Ovary (tissue), 3 donors: ENCODE measurements around the gene PALLD.

Experiments used
- CTCF ChIP-seq, 3 donors: fragments of 450-650 bp in 2 of 3; fragments of 200-600 bp in 1 of 3; IDR thresholded peaks; one replicate each; pipeline versions ENCODE4 v1.5.1 to v1.8.0; 2016 to 2022; ENCODE audit warnings: antibody characterized with exemption in 3 of 3, mild to moderate bottlenecking in 1 of 3
- POLR2A ChIP-seq: fragments of 450-650 bp; IDR thresholded peaks from one replicate; pipeline ENCODE4 v1.6.1; 2017; ENCODE audit warnings: antibody characterized with exemption, mild to moderate bottlenecking, moderate library complexity
- donor health status: DM: no; HTN: no; CAD: no.

DNA sequence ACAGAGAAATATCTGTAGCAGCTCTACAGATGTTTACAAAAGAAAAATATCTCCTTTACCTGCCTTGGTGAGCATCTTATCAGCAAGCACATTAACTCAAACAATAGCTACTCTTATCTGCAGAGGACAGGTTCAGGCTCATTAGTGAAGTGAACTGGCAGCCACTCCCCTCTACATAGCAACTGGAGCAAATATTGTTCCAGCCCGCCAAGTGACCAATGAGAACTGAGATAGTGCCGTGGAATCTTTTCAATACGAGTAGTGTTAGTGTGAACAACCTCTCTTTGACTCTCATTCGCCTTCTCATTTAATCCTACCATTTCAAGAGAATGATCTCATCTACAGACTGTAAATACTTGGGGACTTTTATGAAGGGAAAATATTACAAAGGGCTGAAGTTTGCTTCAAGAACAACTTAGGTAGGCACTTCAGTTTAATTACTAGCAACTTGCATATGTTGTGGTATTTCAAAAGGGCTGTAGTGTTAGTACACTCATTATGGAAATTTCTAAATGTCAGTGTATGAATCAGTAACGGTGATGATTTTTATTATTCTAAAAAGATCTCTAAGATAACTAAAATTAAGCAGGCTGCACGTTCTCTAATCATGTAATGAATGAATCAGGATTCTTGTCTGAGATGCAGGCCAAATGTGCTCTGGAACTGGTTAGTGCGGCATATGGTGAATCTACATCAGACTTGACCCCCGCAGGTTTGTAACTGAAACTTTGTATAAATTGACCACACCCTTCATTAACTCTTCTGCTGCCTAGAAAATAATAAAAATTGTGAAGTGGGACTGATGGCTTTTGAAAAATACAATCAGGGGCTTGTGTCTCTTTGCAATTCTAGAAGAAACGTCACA lies 72.4 kb downstream of the PALLD start:
- TF ChIP-seq POLR2A (no peak), CTCF (IDR thresholded peaks at IDR 0.05) (no peak)
